ENCODE data around the gene GPER1.

GRCh38 chr7:1090686-1091643 is 3.1 kb downstream of the GPER1 start:
- TF ChIP-seq CTCF (IDR thresholded peaks at IDR 0.05) = no peak
- TF ChIP-seq POLR2A (IDR thresholded peaks at IDR 0.05) = no peak
